NCI-H1930 (cell line): ENCODE measurements around the gene SYNGR1.

Experiments used
- DNase-seq, 2 experiments: peaks; one replicate each; lab custom pipeline; 2025; lab: John Stamatoyannopoulos, UW

SYNGR1 gene

GRCh38 chr22:39349967-39350726 lies at the start of gene SYNGR1:
Gene SYNGR1, plus strand, starts transcription at chr22:39349991. Its CDS starts 20 bp downstream, at chr22:39350011.
- no peak for DNase-seq

- DNase-seq, result no peak
These were observed 49.5 kb upstream of the SYNGR1 start for GRCh38 chr22:39300186-39300830.

GRCh38 chr22:39301108-39301507 lies 48.7 kb upstream of the SYNGR1 start:
- DNase-seq, result no peak

GRCh38 chr22:39301926-39302325 lies 47.9 kb upstream of the SYNGR1 start:
- DNase-seq, result no peak

GRCh38 chr22:39302431-39302960 lies 47.3 kb upstream of the SYNGR1 start:
- DNase-seq, result no peak

- DNase-seq, result no peak
These were observed 46.4 kb upstream of the SYNGR1 start for GRCh38 chr22:39303358-39303757.

- no peak for DNase-seq
These were observed 45.7 kb upstream of the SYNGR1 start for GRCh38 chr22:39303892-39304671.

GRCh38 chr22:39306456-39307361 lies 43.1 kb upstream of the SYNGR1 start:
- no peak for DNase-seq

GRCh38 chr22:39308614-39309363 lies 41.0 kb upstream of the SYNGR1 start:
- no peak for DNase-seq

- no peak for DNase-seq
These were observed 40.4 kb upstream of the SYNGR1 start for GRCh38 chr22:39309364-39309861.

GRCh38 chr22:39309881-39310714 lies 39.7 kb upstream of the SYNGR1 start:
- DNase-seq, result no peak

- DNase-seq, result no peak
These were observed 38.0 kb upstream of the SYNGR1 start for GRCh38 chr22:39311592-39312400.

- DNase-seq, result no peak
These were observed 37.4 kb upstream of the SYNGR1 start for GRCh38 chr22:39312410-39312809.

GRCh38 chr22:39313258-39314001 lies 36.4 kb upstream of the SYNGR1 start:
- DNase-seq, result no peak

- no peak for DNase-seq
These were observed 35.4 kb upstream of the SYNGR1 start for GRCh38 chr22:39314251-39314971.

GRCh38 chr22:39315389-39315788 lies 34.4 kb upstream of the SYNGR1 start:
- no peak for DNase-seq

- peak; percentile 23 to 57 for DNase-seq
These were observed 33.2 kb upstream of the SYNGR1 start for GRCh38 chr22:39316440-39317083.
